GM10266 (cell line): Measurements from ENCODE around the gene FGD6.

Source experiments
- DNase-seq: peaks from one replicate; pipeline ENCODE4 v3.0.0; 2012; ENCODE audit errors: extremely low spot score
- CTCF ChIP-seq: IDR thresholded peaks from 2 replicates; pipeline ENCODE4 v1.5.1; 2012; ENCODE audit warnings: mild to moderate bottlenecking, low read depth; ENCODE audit not compliant: control insufficient read depth, insufficient read depth; ENCODE audit errors: missing control alignments

The FGD6 gene

GRCh38 chr12:95231190-95231589 is 13.9 kb upstream of the FGD6 start:
- DNase-seq, result no peak
- TF ChIP-seq CTCF, result no peak

- DNase-seq, result no peak
- TF ChIP-seq CTCF, result no peak
These were observed 13.0 kb upstream of the FGD6 start for GRCh38 chr12:95230313-95230712.

- no peak for DNase-seq
- no peak for TF ChIP-seq CTCF
These were observed 12.4 kb upstream of the FGD6 start for GRCh38 chr12:95229636-95230035.

- no peak for DNase-seq
- TF ChIP-seq CTCF, result no peak
These were observed 11.3 kb upstream of the FGD6 start for GRCh38 chr12:95228617-95229016.

GRCh38 chr12:95227818-95228356 is 10.6 kb upstream of the FGD6 start:
- no peak for TF ChIP-seq CTCF
- DNase-seq, result no peak

- TF ChIP-seq CTCF, result no peak
- no peak for DNase-seq
These were observed 8.5 kb upstream of the FGD6 start for GRCh38 chr12:95225645-95226212.
